GM23338 (cell line): ENCODE data around the gene ARHGAP42. TPM values are rescaled to one million over a fixed set of nuclear protein-coding genes. Genes with fewer than 3 reads are reported as not detected.

Source experiments
- ATAC-seq: fragments of 200-7000 bp; cut with Tn5 transposase; 3 replicates; pipeline ENCODE4 v1.9.1; 2020
- DNase-seq: peaks from one replicate; pipeline ENCODE4 v3.0.0-alpha.2; 2015; ENCODE audit warnings: low spot score
- H2AFZ ChIP-seq: fragments of 200-600 bp; sonication (generic); 2 replicates; pipeline ENCODE4 v1.8.0; 2016; ENCODE audit warnings: antibody characterized with exemption, mild to moderate bottlenecking, moderate library complexity
- H3F3A ChIP-seq: fragments of 200-600 bp; sonication (generic); replicated peaks from 2 replicates; pipeline ENCODE4 v1.8.0; 2017; ENCODE audit warnings: antibody characterized with exemption, mixed run types, low read depth
- H3K27ac ChIP-seq: fragments of 200-600 bp; sonication (generic); 2 replicates; pipeline ENCODE4 v1.6.1; 2016; ENCODE audit warnings: low read depth
- H3K27me3 ChIP-seq: fragments of 200-600 bp; sonication (generic); 2 replicates; pipeline ENCODE4 v1.8.0; 2016; ENCODE audit warnings: mild to moderate bottlenecking, mixed run types, moderate library complexity; ENCODE audit not compliant: insufficient read depth
- H3K36me3 ChIP-seq: fragments of 200-600 bp; sonication (generic); 2 replicates; pipeline ENCODE4 v1.8.0; 2016; ENCODE audit warnings: mild to moderate bottlenecking; ENCODE audit not compliant: insufficient read depth
- H3K4me1 ChIP-seq: fragments of 200-600 bp; sonication (generic); 2 replicates; pipeline ENCODE4 v1.8.0; 2016; ENCODE audit warnings: mild to moderate bottlenecking, moderate library complexity; ENCODE audit not compliant: insufficient read depth
- H3K4me2 ChIP-seq: fragments of 200-600 bp; sonication (generic); 2 replicates; pipeline ENCODE4 v1.7.1; 2017; ENCODE audit warnings: mixed run types
- H3K4me3 ChIP-seq: fragments of 200-600 bp; sonication (generic); 2 replicates; pipeline ENCODE4 v1.6.1; 2016; ENCODE audit warnings: mixed run types
- H3K79me2 ChIP-seq: fragments of 200-600 bp; sonication (generic); replicated peaks from 2 replicates; pipeline ENCODE4 v1.8.0; 2017; ENCODE audit warnings: mild to moderate bottlenecking; ENCODE audit not compliant: insufficient read depth
- H3K9me2 ChIP-seq: fragments of 200-600 bp; sonication (generic); 2 replicates; pipeline ENCODE4 v1.8.0; 2017; ENCODE audit not compliant: insufficient read depth
- H4K20me1 ChIP-seq: fragments of 200-600 bp; sonication (generic); replicated peaks from 2 replicates; pipeline ENCODE4 v1.8.0; 2017; ENCODE audit warnings: mild to moderate bottlenecking; ENCODE audit not compliant: insufficient read depth
- H3K27ac Mint-ChIP-seq: 2 replicates; pipeline ENCODE4 v1.8.0; 2020; ENCODE audit warnings: inconsistent platforms, mild to moderate bottlenecking, moderate library complexity, mixed read lengths
- H3K27me3 Mint-ChIP-seq: 3 replicates; pipeline ENCODE4 v1.8.0; 2022; ENCODE audit warnings: low read depth, mild to moderate bottlenecking, moderate library complexity, mixed read lengths, inconsistent platforms; ENCODE audit not compliant: insufficient read depth, poor library complexity
- H3K36me3 Mint-ChIP-seq: 3 replicates; pipeline ENCODE4 v1.8.0; 2021; ENCODE audit warnings: low read depth, mild to moderate bottlenecking, inconsistent platforms, moderate library complexity, mixed read lengths
- H3K4me1 Mint-ChIP-seq: 3 replicates; pipeline ENCODE4 v1.8.0; 2020; ENCODE audit warnings: mild to moderate bottlenecking, inconsistent platforms, mixed read lengths
- H3K4me3 Mint-ChIP-seq: 3 replicates; pipeline ENCODE4 v1.8.0; 2021; ENCODE audit warnings: moderate library complexity, mild to moderate bottlenecking, inconsistent platforms, mixed read lengths
- H3K9me3 Mint-ChIP-seq: 3 replicates; pipeline ENCODE4 v1.8.0; 2020; ENCODE audit warnings: moderate library complexity, mild to moderate bottlenecking, inconsistent platforms, mixed read lengths
- CREB1 ChIP-seq: fragments of 250-450 bp; sonication (Bioruptor Pico); IDR thresholded peaks from 2 replicates; pipeline ENCODE4 v1.5.0; 2020; ENCODE audit warnings: low read depth, mild to moderate bottlenecking, moderate library complexity
- ETS1 ChIP-seq: IDR thresholded peaks from 2 replicates; pipeline ENCODE4 v1.6.1; 2016; ENCODE audit warnings: antibody characterized with exemption
- EZH2phosphoT487 ChIP-seq: fragments of 200-600 bp; sonication (generic); IDR thresholded peaks from one replicate; pipeline ENCODE4 v1.8.1; 2018; ENCODE audit warnings: antibody characterized with exemption; ENCODE audit not compliant: unreplicated experiment
- JUNB ChIP-seq: IDR thresholded peaks from one replicate; pipeline ENCODE4 v1.6.1; 2016; ENCODE audit warnings: antibody characterized with exemption; ENCODE audit not compliant: unreplicated experiment
- POLR2AphosphoS5 ChIP-seq: IDR thresholded peaks from 2 replicates; pipeline ENCODE4 v1.6.1; 2016; ENCODE audit warnings: antibody characterized with exemption, low read depth
- ZNF114 ChIP-seq: fragments of 250-450 bp; sonication (Bioruptor Pico); IDR thresholded peaks from 2 replicates; pipeline ENCODE4 v1.5.0; 2020; ENCODE audit warnings: mild to moderate bottlenecking, moderate library complexity
- ZNF331 ChIP-seq: fragments of 250-450 bp; sonication (Bioruptor Pico); IDR thresholded peaks from 2 replicates; pipeline ENCODE4 v1.5.0; 2020; ENCODE audit warnings: low read depth, mild to moderate bottlenecking, moderate library complexity
- ZNF462 ChIP-seq: fragments of 250-450 bp; sonication (Bioruptor Pico); IDR thresholded peaks from 2 replicates; pipeline ENCODE4 v1.5.0; 2020; ENCODE audit warnings: mild to moderate bottlenecking, moderate library complexity
- polyA plus RNA-seq: library from polyadenylated mRNA; unstranded; fragments of >200 nt; fragmentation: Nextera tagmentation; extraction: Ambion mirVana; gene quantifications from 2 replicates; pipeline ENCODE4 v1.2.1, GENCODE V29; 2016
- total RNA-seq: library from RNA; depleted of rRNA; stranded (reverse); fragments of >200 nt; shearing (Covaris generic); gene quantifications from 2 replicates; pipeline ENCODE4 v1.2.3, GENCODE V29; 2014
- TF ChIP-seq, protein P1 (sequence below), 2 experiments: fragments of 200-600 bp in 1 of 2; sonication (generic) in 1 of 2; conservative IDR thresholded peaks; 2 replicates each; pipeline versions ENCODE4 v1.5.1 to v1.6.1; 2016 to 2017; ENCODE audit warnings: antibody characterized with exemption in 2 of 2, low read depth in 2 of 2, mild to moderate bottlenecking in 2 of 2, moderate library complexity in 1 of 2
- TF ChIP-seq, protein P2 (sequence below): IDR thresholded peaks from one replicate; pipeline ENCODE4 v1.6.1; 2018; ENCODE audit warnings: antibody characterized with exemption; ENCODE audit not compliant: unreplicated experiment

The ARHGAP42 gene
- total and polyA plus RNA-seq, 2 experiments from 2014 or later, result 23.7 to 35.7 TPM

DNA sequence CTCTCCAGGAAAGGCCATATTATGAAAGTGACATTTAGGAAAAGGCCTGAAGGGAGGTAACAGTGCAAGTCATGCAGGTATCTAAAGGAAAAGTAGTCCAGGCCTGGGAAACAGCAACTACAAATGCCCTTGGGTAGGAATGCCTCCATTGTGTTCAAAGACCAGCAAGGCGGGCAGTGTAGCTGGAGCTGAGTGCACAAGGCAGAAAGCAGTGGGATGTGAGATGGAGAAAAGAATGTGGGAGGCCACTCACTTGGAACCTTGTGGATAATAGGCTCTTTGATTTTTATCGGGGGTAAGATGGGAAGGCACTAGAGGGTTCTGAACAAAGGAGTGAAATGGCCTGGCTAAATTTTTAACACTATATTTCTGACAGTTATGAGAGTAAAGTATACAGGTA lies 253.9 kb downstream of the ARHGAP42 start:
- Histone ChIP-seq H3K27me3 (no peaks in the 10 kb centered on the region), H3K79me2 (no peaks in the 10 kb centered on the region), H3K9me2 (no peaks in the 10 kb centered on the region), H3K36me3 (no peaks in the 10 kb centered on the region), H3K27ac (no peak overlapping the region), H3K4me1 (0 out of 2 replicates have a peak, but pooled peaks cover 7% of the 10 kb centered on the region), H2AFZ (no peak overlapping the region), H3F3A (no peaks in the 10 kb centered on the region), H4K20me1 (no peaks in the 10 kb centered on the region), H3K4me3 (no peak overlapping the region), H3K4me2 (no peak overlapping the region)
- no peaks in the 10 kb centered on the region for H3K36me3 Mint-ChIP-seq
- H3K4me1 Mint-ChIP-seq, result peaks cover 7% of the 10 kb centered on the region; the same call in 2 of the 3 replicates
- no peaks in the 10 kb centered on the region for H3K9me3 Mint-ChIP-seq
- TF ChIP-seq ETS1 (no peak), CREB1 (no peak), ZNF114 (no peak), EZH2phosphoT487 (no peak), ZNF331 (CRISPR knock-in tag) (no peak), POLR2AphosphoS5 (no peak), JUNB (no peak), ZNF462 (no peak)
- TF ChIP-seq, protein P1, sequence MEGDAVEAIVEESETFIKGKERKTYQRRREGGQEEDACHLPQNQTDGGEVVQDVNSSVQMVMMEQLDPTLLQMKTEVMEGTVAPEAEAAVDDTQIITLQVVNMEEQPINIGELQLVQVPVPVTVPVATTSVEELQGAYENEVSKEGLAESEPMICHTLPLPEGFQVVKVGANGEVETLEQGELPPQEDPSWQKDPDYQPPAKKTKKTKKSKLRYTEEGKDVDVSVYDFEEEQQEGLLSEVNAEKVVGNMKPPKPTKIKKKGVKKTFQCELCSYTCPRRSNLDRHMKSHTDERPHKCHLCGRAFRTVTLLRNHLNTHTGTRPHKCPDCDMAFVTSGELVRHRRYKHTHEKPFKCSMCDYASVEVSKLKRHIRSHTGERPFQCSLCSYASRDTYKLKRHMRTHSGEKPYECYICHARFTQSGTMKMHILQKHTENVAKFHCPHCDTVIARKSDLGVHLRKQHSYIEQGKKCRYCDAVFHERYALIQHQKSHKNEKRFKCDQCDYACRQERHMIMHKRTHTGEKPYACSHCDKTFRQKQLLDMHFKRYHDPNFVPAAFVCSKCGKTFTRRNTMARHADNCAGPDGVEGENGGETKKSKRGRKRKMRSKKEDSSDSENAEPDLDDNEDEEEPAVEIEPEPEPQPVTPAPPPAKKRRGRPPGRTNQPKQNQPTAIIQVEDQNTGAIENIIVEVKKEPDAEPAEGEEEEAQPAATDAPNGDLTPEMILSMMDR (conservative IDR thresholded peaks at IDR 0.05; ENCODE audit: low read depth in 2 of 2), result no peak
- TF ChIP-seq, protein P2, sequence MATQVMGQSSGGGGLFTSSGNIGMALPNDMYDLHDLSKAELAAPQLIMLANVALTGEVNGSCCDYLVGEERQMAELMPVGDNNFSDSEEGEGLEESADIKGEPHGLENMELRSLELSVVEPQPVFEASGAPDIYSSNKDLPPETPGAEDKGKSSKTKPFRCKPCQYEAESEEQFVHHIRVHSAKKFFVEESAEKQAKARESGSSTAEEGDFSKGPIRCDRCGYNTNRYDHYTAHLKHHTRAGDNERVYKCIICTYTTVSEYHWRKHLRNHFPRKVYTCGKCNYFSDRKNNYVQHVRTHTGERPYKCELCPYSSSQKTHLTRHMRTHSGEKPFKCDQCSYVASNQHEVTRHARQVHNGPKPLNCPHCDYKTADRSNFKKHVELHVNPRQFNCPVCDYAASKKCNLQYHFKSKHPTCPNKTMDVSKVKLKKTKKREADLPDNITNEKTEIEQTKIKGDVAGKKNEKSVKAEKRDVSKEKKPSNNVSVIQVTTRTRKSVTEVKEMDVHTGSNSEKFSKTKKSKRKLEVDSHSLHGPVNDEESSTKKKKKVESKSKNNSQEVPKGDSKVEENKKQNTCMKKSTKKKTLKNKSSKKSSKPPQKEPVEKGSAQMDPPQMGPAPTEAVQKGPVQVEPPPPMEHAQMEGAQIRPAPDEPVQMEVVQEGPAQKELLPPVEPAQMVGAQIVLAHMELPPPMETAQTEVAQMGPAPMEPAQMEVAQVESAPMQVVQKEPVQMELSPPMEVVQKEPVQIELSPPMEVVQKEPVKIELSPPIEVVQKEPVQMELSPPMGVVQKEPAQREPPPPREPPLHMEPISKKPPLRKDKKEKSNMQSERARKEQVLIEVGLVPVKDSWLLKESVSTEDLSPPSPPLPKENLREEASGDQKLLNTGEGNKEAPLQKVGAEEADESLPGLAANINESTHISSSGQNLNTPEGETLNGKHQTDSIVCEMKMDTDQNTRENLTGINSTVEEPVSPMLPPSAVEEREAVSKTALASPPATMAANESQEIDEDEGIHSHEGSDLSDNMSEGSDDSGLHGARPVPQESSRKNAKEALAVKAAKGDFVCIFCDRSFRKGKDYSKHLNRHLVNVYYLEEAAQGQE, result no peak
- DNase-seq, result no peak
- no peak for ATAC-seq
- no peak overlapping the region for H3K4me3 Mint-ChIP-seq
- H3K27ac Mint-ChIP-seq, result no peak overlapping the region
- no peaks in the 10 kb centered on the region for H3K27me3 Mint-ChIP-seq
